Spleen (tissue), 7 donors: Measurements from ENCODE around the gene MMP13.

Experiments used
- CTCF ChIP-seq, 11 experiments: fragments of 200-600 bp in 7 of 11; fragments of 450-650 bp in 4 of 11; sonication (generic) in 4 of 11; IDR thresholded peaks in 8 of 11; conservative IDR thresholded peaks in 3 of 11; 1 replicate in 7 of 11; 2 replicates in 4 of 11; pipeline versions ENCODE4 v1.4.0 to v1.8.0; 2016 to 2021; ENCODE audit warnings: antibody characterized with exemption in 11 of 11, inconsistent platforms in 4 of 11, mild to moderate bottlenecking in 1 of 11
- POLR2A ChIP-seq, 3 donors: fragments of 450-650 bp; IDR thresholded peaks; one replicate each; pipeline ENCODE4 v1.5.1; 2017; ENCODE audit warnings: antibody characterized with exemption in 3 of 3, mild to moderate bottlenecking in 1 of 3
- POLR2AphosphoS5 ChIP-seq, 3 donors: sonication (generic); formaldehyde crosslinking; IDR thresholded peaks; one replicate each; pipeline ENCODE4 v1.5.1; 2017; ENCODE audit warnings: antibody characterized with exemption in 3 of 3
- donor health status: DM: no; HTN: no; CAD: no; lungs with moderate emphysema.
- donor health status: DM: no; HTN: no; CAD: no.
- donor health status: DM: no; HTN: no; CAD: no.

DNA sequence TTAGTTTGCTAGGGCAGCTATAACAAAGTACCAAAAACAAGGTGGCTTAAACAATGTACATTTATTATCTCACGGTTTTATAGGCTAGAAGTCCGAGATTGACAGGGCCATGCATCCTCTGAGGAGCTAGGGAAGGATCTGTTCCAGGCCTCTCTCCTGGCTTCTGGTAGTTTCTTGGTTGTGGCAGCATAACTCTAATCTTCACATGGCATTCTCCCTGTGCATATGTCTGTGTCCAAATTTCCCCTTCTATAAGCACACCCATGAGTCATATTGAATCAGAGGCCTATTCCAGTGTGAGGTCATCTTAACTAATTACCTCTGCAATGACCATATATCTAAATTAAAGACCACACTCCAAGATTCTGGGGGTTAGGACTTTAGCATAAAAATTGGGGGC lies 31.3 kb upstream of the MMP13 start:
- TF ChIP-seq CTCF (IDR thresholded peaks at IDR 0.05 in 8 of 11, conservative IDR thresholded peaks at IDR 0.05 in 3 of 11) (no peak), POLR2AphosphoS5 (IDR thresholded peaks at IDR 0.05) (no peak), POLR2A (IDR thresholded peaks at IDR 0.05) (no peak)
